GM18517 (cell line): ENCODE measurements around the gene EVX1.

Experiments
- ATAC-seq: cut with Tn5 transposase; IDR thresholded peaks from one replicate; pipeline ENCODE4 v1.9.1; 2021; ENCODE audit warnings: mild to moderate bottlenecking, moderate library complexity; ENCODE audit not compliant: unreplicated experiment

EVX1 gene

DNA sequence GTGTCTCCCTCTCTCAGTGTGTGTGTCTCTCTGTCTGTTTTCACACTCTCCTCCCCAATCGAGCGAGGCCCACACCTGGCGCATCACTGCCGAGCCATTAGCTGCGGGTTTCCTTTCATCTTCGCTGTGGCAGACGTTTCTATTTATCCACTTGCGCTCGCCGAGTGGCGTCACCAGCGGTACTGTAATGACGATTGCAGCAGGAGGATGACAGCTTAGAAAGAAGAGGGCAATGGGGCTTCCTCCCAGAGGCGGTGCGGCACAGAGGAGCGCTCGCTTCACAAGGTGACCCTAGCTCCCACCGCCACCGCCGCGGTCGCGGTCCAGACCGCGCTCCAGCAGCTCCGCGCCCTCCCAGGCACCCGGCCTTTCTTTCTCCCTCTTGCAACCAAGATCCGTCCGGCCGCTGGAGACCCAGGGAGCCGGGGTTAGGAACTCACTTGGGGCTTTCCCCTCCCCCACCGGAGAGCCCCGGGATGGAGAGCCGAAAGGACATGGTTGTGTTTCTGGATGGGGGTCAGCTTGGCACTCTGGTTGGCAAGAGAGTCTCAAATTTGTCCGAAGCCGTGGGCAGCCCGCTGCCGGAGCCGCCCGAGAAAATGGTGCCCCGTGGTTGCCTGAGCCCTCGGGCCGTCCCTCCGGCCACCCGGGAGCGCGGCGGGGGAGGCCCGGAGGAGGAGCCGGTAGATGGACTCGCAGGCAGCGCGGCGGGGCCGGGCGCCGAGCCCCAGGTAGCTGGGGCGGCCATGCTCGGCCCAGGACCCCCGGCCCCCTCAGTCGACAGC lies at the start of gene EVX1:
Gene EVX1, plus strand, starts transcription at position 248 of the 785 bp plus-strand sequence. Its CDS starts 229 bp downstream, at position 477.
- no peak for ATAC-seq

DNA sequence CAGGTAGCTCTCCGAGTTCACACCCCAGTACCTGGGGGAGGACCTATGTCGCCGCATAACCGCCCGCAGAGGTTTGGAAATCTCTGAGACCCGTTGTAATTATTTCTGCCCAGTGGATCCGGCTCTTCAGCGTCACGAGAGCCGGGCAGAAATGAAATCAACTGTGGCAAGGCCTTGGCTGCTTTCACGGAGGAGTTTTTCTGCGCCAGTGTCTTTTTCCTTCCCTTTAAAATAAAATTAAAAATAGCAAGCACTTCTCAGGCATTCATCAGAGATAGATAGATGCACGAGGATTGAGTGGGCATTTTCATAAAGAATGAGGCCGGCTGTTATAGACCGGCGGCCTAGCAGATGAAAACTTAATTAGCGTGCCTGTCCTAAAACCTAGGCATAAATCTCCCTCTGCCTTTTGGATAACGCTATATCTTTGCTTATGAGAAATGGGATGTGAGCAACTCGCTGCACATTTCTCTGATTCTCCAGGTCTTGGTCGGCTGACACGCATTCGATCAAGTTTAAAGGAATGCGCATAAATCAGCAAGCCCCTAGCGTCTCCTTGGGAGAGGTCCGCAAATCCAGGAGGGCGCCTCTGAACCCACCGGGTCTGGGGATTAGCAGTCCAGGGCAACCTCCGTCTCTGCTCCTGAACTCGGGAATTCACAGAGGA lies 49.1 kb upstream of the EVX1 start:
- ATAC-seq = no peak

DNA sequence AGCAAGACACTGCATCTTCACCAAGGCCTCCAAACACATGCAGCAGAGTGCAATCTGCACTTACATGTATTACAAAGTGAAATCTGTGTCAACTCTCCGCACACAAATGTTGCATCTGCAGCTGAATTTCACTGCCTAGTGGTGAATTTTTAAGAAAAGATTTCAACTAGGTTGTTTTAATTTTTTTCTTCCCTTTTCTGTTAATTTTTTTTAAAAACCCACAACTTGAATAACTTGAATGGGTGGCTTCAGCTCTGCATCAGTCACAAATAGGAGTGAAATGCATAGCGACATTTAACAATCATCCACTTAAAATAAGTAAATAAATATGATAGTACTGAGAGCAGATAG lies 48.6 kb upstream of the EVX1 start:
- no peak for ATAC-seq

DNA sequence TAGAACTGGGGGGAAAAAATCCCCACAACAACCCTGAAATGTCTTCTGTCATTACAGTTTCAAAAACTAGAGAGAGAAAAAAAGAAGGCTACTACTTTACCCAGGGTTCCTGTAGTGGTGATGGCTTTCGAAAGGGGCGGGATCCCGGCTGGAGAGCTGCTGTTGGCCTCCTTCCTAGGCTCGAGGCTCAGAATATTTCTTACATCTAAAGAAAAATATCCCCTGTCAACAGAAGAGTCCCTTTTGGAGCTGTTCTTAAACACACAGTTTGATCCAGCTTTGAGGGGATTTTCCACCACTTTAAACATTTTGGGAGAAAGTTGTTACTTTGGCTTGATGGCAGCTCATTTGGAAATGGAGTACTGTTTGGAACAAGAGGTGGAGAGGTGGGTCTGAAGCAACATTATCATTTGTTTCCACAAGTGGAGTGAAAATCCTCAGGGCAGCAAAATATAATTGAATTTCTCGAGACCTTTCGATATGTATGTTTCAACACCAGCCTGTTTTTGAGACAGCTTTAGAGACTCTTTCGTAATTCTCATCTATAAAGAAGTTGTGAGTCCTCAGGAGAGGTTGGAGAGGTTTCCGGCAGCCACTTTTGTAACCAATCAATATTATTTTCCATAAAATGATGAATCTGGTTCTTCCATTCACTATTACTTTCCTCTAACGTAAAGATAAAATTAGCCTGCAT lies 47.8 kb upstream of the EVX1 start:
- ATAC-seq = no peak

DNA sequence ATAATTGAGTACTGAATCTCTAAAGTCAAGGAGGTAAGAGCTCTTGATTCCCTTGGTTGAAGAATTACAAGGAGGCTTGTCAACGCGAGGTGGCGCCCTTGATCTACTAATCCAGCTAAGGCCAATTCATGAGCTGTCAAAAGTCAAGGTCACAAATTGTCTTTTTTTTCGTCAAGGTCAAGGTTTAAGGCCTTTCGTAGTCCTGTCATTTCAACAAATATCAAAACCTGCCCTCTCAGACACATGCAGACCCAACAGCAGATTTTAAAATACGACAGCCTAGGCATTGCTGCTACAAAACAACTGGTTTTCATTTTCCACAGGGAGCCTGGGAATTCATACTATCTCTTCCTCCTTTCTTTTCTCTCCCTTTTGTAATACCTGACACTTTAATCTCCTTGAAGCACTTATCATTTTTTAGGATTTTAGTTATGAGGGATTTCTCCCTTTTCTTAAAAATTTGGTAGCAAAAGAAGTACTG lies 46.3 kb upstream of the EVX1 start:
- ATAC-seq = no peak

DNA sequence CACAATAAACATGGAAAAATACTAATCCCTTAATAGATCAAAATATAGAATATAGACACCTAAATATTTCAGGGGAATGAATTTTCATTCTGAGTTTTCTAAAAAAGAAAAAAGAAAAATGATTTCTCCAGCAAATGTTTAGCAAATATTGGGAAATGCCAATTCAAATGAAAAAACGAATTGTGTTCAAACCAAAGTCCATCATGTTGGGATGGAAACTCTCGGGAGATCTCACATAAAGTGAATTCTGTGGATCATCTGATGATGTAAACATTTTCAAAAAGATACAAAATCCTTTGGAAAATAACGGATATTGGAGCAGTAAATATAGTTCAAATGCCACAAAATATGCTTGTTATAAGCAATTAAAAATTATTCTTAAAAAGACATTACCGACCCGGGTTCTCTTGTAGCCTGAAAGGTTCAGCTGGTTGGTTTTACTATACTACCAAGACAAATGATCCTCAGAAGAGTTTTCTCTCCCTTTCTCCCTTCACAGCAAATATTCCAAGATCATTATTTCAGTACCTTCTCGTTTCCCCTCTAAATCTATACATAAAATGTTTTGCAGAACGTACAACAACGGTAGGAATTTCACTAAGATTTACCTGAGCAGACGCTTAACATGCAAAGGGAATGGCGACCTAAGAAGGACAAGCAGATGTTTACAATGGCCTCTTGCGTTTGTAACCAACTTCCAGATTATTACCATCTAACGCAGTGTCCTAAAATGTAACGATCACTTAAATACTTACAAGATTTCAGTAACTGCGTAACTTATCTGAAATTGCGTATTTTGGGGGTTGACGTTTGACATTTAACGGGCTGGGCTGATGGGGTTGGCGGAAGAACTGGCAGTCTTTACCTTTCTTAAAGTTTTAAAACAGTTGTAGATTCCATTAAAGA lies 45.2 kb upstream of the EVX1 start:
- ATAC-seq = no peak

DNA sequence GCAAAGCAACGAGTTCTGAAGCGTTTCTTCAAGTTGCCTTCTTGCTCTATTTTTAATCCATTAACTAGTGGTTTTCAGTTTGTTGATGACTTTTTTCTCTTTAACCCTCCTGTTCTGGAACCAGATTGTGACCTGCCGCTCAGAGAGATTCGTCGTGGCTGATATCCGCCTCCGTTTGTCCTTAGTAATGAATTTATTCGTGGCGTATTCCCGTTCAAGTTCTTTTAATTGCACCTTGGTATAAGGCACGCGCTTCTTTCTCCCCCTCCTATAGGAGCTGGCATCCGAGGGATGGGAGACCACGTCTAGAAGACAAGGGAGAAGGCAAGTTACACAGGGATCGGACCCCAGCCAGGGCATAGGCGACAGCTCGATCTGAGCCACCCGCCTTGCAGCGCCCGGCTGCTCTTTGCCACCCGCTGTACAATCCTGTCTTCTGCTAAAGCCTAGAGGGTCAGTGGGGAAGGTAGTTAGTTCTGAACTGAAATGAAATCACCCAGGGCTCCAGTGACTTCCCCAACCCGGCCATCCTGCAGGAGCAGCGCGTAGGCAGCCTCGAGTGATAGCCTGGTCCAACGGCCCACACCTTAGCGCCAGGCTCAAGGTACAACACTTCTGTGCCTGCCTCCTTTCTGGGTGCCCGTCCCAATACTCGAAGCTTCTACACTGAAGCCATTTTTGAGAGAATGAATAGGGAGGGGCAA lies 44.3 kb upstream of the EVX1 start:
- ATAC-seq = no peak

DNA sequence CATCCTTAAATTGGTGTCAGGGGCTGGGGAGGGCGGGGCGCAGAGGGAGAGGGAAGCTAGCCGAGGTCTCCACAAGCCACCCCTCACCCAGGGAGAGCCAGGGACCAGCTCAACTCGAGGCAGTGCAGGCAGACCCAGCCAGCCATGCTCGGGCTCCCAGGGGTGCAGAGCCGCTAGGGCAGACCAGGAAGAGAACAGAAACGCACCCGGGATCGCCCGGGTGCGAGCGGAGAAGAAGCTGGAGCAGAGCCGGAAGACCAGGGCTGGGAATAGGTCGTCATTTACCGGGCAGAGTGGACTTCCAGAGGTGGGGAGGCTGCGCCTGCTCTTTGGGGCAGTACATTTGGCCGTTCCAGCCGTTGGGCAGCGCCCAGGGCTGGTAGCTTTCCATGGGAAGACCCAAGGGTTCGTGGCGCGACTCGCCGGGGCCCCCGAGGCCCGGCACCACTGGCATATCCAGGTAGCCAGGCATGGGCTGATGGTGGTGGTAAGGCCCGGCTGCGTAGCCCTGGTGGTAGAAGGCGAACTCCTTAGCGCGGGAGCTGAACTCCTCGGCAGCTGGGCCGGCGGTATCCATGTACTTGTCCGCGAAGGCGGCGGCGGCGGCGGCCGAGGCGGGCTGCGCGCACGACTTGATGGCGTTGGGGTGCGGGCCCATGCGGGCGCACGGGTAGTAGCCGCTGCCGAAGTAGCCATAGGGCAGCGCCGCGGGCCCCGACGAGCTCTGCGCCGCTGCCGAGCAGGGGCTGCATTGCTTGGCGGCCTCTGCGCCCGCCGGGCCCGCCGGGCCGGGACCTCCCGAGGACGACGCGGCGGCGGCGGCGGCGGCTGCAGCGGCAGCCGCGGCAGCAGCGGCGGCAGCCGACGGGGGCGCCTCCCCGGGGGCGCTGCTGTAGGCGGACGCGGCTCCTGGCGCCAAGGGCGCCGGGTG lies 43.5 kb upstream of the EVX1 start:
- ATAC-seq = no peak

DNA sequence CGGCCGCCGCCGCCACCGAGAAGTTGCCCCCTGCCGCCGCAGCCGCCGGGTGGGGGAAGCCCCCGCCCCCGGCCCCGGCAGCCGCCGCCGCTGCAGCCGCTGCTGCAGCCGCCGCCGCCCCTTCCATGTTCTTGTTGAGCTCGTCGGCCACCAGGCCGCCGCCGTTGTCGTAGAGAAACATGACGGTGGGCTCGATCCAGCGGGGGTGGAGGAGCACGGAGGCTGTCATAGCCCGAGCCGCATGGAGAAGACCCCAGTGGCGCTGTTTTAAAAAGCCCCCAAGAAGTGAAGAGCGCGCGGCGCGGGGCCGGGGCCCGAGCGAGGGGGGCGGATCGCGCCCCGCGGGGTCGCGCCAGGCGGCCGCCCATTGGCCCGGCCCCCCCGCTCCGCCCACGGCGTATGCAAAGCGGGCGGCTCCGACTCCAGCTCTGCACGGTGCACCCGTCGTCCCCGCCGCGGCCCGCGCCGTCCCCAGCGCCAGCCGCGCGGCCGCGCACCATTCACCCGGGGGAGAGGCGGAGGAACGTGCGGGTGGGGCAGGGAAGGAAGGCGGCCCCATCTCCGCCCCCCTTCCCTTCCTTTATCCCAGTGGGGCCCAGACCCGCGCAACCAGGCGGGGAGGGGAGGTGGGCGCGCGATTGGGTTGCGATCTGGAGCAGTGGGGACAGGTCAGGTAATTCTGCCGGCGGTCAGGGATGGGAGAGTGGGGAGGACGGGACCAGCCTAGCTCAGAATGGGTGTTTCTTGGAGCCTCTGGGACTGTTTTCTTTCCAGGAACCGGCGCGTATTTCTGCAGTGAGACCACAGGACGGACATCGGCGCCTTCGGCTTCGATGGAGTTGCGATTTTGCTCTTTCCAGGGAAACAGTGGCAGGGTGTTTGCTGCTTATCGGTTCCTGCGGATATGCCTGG lies 42.5 kb upstream of the EVX1 start, which contains the start of gene HOXA13:
Gene HOXA13, minus strand, starts transcription at position 243 of the 912 bp plus-strand sequence. Its CDS starts 14 bp downstream, at position 229.
- ATAC-seq = no peak

DNA sequence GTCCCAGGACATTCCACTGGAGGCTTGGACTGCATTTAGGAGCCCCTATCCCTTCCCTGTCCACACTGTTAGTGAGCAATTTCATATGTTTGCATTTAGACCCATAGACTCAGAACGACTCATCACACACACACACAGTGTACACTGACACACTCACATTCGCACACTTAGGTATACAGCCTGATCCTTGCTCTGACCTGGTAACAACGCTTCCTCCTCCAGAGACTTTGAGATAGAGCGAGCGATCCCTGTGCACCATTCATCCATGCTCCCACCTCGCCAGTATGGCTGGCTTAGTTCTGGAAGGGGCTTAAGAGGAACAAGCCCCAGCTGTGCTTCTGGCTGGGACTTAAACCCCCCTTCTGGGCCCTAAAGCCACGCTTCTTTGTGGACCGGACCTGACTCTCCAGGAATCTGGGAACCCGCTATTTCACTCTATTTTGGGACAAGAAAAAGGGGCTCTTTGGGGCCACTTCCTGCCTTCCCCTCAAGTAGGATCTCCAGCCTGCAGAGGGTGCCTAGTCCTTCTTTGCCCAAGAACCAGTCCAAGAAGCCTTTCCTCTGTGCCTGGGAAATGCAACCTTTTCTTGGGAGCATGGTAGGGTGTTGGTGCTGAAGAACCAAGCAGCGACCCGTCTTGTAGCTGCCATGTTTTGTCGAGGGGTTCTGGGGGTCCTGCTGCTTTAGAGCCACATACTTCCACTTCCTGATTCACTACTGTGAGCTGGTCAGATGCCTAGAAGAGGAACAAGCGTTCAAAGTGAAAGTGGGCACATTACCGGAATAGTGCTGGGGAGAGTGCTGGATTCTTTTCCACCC lies 41.6 kb upstream of the EVX1 start:
- ATAC-seq = no peak

DNA sequence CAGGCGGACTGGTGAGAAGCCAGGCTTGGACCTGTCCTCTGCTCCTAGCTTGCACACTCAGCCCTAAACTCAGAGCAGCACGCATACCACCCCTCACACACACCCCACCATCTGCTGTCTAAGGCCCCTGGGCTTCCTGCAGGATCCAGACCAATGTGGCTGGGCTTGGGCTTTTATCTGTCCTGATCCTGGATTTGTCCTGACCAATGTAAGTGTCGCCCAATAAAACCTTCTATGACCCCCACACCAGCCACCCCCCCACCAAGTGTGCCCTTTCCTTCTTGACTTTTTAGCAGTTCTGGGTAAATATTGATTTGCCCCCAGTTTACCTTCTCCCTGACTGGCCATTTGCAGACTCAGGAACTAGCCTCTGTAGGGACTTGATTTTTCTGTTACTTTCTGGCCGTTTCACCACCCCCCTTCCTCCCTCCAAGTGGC lies 41.0 kb upstream of the EVX1 start:
- ATAC-seq = no peak

DNA sequence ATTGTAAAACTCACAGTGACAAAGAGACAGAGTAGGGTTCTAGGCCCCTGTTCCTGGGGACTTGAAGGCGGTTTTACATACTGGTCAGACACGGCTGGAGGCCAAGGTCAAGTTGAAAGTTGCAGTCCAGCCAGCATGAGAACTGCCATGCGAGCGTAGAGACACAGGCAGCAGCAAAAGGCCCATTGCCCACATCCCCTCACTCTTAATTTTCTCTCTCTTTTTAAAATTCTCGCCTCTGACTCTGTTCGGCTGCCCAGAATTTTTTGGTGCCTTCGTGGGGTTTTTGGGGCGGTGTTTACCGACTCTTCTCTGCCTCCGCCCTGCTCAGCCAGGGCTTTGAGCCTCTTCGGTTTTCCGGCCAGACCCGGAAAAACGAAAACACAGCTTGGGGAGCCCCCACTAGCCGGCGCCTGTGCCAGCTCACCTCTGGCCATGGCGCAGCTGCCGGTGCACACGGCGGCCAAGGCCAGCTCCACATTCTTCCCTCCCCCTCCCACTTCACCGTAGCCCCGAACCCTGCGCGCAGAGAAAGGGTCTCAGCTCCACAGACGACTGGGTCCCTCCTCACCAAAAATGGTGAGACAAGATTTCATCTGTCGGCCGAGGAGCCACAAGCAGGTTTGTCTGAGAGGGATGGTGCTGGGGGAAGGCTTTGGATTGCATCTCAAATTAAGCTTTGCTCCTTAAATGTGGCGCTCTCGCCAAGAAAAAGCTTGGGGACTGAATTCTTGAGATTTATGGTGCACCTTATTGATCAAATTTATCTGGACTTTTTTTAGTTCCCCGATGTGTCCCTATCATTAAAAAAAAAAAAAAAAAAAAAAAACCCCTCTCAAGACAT lies 40.4 kb upstream of the EVX1 start:
- no peak for ATAC-seq

DNA sequence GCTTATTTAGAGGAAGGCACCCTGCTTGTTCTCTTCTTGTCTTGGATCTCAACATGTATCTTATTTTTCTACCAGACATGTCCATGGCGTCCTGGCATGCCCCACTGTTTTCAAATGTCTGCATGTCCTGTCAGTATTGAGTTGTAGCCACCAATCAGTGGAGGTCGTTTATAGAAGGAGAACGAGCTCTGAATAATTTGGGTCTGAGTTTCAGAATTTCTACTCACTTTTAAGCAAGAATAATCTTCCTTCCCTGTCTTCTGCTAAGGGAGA lies 39.8 kb upstream of the EVX1 start:
- ATAC-seq = no peak

DNA sequence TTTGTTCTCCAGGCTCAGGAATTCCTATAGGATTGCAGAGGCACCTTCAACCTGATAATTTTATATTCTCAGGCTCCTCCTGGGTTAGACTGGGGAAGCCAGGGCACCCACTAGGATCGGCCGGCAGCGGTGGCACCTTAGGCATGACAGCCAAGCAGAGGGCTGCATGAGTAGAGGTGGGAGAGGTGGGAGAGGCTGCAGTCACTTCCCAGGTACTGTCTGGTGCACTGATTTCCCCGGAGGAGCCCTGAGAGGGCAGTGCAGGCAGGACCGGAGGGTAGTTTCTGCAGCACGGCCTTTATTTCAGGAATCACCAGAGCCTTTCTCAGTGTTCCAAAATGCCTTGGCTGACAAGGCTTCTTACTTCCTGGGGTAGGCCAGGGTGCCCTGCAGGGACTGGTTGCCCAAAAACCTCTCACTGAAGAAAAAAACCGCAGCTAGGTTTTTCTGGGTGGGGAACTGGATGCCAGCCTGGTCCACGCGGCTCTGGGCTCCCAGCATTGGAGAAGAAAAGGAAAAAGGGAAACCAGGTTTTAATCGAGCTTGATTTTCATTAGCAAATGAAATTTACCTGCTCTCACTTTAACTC lies 39.1 kb upstream of the EVX1 start:
- no peak for ATAC-seq

DNA sequence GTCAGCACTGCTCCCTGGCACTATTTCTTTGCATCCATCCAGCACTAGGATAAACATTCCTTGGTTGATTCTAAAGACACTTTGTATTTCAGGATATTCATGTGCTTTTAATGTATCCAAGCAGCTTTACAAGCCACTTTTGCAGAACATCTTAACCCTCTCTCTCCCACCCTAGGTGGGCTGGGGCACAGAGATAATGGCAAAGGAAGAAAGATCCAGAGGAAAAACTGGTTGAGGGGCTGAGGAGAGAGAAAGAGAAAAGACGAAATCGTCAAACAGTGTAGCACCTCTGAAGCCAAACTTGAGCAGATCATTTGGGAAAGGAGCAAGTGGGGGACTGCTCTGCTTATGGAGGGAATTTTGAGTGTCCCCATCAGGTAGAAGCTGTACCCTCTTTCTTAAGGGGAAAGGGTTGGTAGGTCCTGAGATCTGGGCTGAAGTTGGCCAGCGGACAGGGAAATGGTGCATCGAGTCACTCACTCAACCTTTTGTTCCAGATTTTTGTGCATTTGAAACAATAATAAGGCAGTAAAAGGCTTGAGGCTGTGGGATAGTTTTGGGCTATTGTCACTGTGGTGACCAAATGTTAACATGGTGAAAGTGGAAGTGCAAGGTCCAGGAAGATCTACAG lies 38.5 kb upstream of the EVX1 start:
- no peak for ATAC-seq
